ENCODE results near the gene TAF11. TPM values are rescaled to one million over a fixed set of nuclear protein-coding genes. Genes with fewer than 3 reads are reported as not detected.
"Not testable (repeated sequence)": the region's sequence is repeated elsewhere in the genome, so short reads cannot be mapped to it uniquely, and the experiment has no call there.

TAF11 gene
- total and polyA plus RNA-seq, 12 donors = 16.3 to 50.2 (median 18.0) TPM

DNA sequence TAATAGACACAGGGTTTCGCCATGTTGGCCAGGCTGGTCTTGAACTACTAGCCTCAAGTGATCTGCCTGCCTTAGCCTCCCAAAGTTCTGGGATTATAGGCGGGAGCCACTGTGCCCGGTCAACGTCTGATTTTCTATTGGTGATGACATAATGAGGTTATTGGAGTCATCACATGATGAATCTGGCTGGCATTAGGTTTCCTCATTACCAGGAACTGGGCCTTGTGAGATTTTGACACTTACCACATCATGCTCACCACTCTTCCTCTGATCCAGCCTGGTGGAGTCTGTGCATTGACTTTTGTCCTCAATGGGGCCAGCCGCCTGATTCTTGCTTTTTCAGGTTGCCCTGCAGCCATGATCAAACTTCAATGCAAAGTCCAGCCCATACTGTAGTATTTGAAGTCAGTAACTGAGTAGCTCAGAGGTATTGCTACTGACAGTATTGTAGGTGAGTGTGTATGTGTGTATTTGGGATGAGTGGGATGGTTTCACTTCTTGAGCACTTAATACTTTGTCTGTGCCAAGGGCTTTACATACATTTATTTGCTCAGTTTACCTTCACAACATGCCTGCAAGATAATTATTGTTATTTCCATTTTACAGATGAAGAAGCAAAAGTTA is 17.3 kb upstream of the TAF11 start:
- Histone ChIP-seq H3K27ac (no peak overlapping the region), H3K9me3 (no peaks in the 10 kb centered on the region), H3K4me3 (no peak overlapping the region), H3K27me3 (no peaks in the 10 kb centered on the region), H3K4me1 (peaks cover 0 to 52% (median 28%) of the 10 kb centered on the region in 9 donors), H3K36me3 (peaks cover 0 to 4% (median 0%) of the 10 kb centered on the region in 9 donors)
- DNase-seq (no peak), ATAC-seq (no peak)
- WGBS, 2 donors = 86 to 90% methylated on average over 5 of the region's 5 CpGs
- intact Hi-C loops (cut with DNase I) = loop anchor here in 2 of 10 donors (5.0 to 10.0 kb wide), 3 partner anchors 52 to 230 kb away; no protein-coding TSS in a partner anchor
- TF ChIP-seq, protein P1, sequence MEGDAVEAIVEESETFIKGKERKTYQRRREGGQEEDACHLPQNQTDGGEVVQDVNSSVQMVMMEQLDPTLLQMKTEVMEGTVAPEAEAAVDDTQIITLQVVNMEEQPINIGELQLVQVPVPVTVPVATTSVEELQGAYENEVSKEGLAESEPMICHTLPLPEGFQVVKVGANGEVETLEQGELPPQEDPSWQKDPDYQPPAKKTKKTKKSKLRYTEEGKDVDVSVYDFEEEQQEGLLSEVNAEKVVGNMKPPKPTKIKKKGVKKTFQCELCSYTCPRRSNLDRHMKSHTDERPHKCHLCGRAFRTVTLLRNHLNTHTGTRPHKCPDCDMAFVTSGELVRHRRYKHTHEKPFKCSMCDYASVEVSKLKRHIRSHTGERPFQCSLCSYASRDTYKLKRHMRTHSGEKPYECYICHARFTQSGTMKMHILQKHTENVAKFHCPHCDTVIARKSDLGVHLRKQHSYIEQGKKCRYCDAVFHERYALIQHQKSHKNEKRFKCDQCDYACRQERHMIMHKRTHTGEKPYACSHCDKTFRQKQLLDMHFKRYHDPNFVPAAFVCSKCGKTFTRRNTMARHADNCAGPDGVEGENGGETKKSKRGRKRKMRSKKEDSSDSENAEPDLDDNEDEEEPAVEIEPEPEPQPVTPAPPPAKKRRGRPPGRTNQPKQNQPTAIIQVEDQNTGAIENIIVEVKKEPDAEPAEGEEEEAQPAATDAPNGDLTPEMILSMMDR (IDR thresholded peaks at IDR 0.05) = no peak

DNA sequence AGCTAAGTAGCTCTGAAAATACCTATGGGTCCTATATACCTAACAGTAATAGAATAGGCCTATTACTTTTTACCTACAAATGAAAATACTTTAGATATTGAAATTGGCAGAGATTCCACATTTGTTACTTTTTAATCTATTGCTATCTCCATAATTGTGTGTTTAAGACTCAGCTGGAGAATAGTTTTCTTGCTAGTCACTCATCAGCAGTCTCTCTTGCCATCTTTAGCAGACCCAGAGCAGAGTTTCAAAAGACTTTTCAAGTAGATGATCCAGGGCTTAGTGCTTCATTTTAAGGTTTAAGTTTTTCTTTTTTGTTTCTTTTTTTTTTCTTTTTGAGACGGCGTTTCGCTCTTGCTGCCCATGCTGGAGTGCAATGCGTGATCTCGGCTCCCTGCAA is 14.1 kb upstream of the TAF11 start:
- no peaks in the 10 kb centered on the region for H3K27me3 ChIP-seq
- TF ChIP-seq, protein P1 (IDR thresholded peaks at IDR 0.05) = no peak
- no peak for DNase-seq
- H3K36me3 ChIP-seq = peaks cover 0 to 4% (median 0%) of the 10 kb centered on the region in 9 donors
- H3K9me3 ChIP-seq = no peaks in the 10 kb centered on the region
- H3K27ac ChIP-seq = no peak overlapping the region
- WGBS, 2 donors = 96 to 99% methylated on average over 5 of the region's 5 CpGs
- peaks cover 0 to 54% (median 30%) of the 10 kb centered on the region in 9 donors for H3K4me1 ChIP-seq
- no peak for ATAC-seq
- H3K4me3 ChIP-seq = no peak overlapping the region
- intact Hi-C loops (cut with DNase I) = loop anchor here in 1 of 10 donors (5.0 to 10.0 kb wide), 2 partner anchors 55 to 233 kb away; no protein-coding TSS in a partner anchor

GRCh38 chr6:34900321-34901031 is 12.6 kb upstream of the TAF11 start:
- DNase-seq (no peak), ATAC-seq (no peak)
- Histone ChIP-seq H3K36me3 (peaks cover 0 to 4% (median 0%) of the 10 kb centered on the region in 9 donors), H3K9me3 (no peaks in the 10 kb centered on the region), H3K27me3 (no peaks in the 10 kb centered on the region), H3K4me3 (no peak overlapping the region), H3K27ac (no peak overlapping the region), H3K4me1 (peaks cover 0 to 50% (median 35%) of the 10 kb centered on the region in 9 donors)
- intact Hi-C loops (cut with DNase I) = loop anchor here in 1 of 10 donors (5.0 to 10.0 kb wide), 2 partner anchors 57 to 234 kb away; no protein-coding TSS in a partner anchor
- 73 to 76% methylated on average over 4 of the region's 4 CpGs for WGBS, 2 donors
- TF ChIP-seq, protein P1 (IDR thresholded peaks at IDR 0.05) = no peak

GRCh38 chr6:34899748-34900147 is 11.9 kb upstream of the TAF11 start:
- H3K27ac ChIP-seq, DNase-seq, ATAC-seq, H3K27me3 ChIP-seq, H3K4me3 ChIP-seq, H3K9me3 ChIP-seq, H3K36me3 ChIP-seq: not testable (repeated sequence)
- peaks cover 0 to 47% (median 31%) of the 10 kb centered on the region in 9 donors for H3K4me1 ChIP-seq
- 100% methylated on average over 1 of the region's 1 CpG for WGBS, 2 donors
- intact Hi-C loops (cut with DNase I) = loop anchor here in 5 of 10 donors (5.0 to 10.0 kb wide), 5 partner anchors 33 to 235 kb away; no protein-coding TSS in a partner anchor
